ENCODE results near the gene CNOT4.
"Not testable (repeated sequence)": the region's sequence is repeated elsewhere in the genome, so short reads cannot be mapped to it uniquely, and the experiment has no call there.

CNOT4 gene

GRCh38 chr7:135359615-135360014, 150.3 kb downstream of the CNOT4 start:
- DNase-seq, result no peak

GRCh38 chr7:135355377-135356048, 154.4 kb downstream of the CNOT4 start:
- DNase-seq, result no peak

DNA sequence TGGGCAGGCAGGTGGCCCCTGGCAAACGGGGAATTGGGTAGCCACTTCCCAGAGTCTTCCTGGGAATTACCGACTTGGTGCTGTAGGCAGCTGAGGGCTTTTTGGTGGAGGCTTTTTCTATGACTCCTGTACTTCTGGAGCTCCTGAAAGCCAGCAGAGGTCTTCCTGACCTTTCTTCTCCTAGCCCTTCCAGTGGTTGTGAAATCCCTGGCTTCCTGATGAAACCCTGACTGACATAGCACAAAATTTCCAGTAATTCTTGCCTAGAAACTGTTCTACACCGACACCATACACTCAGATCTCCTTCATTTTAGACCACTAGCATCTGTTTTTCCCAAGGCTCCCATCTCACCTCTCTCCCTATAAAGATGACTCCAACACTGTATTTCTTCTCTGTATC, 156.1 kb downstream of the CNOT4 start:
- DNase-seq, result no peak

DNA sequence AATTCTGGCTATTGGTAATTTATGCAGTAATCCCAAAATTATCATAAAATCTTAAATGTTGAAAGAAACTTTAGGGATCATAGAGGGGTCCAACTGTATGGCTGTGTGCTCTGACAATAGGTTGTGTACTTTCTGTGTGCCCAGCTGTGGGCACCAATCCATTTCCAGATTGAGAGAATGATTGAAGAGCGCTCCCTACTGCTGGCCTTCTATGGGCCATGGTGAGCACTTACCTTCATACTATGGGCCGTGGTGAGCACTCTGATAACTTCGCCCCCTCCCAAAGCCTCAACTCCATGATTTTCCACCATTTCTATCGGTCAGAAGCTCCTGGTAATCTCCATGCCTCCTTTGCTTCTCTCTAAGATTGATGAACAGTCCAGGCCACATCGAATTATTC, 157.6 kb downstream of the CNOT4 start:
- no peak for DNase-seq

GRCh38 chr7:135351070-135351469, 158.8 kb downstream of the CNOT4 start:
- not testable (repeated sequence) for DNase-seq

DNA sequence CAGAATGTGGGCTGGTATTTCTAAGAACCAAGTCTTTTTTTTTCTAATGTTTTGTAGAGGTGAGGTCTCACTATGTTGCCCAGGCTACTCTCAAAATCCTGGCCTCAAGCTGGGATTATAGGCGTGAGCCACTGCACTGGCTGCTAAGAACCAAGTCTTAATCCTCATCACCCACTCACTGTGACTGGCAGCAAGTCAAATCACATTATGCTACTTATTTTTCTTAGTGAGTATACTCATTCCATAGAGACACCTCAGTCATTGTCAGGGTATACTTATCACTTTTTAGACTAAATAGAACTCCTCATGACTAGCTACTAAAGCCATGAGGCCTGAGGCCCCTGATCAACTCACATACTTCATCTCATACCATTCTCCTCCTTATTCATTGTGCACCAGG, 160.2 kb downstream of the CNOT4 start:
- DNase-seq, result no peak

DNA sequence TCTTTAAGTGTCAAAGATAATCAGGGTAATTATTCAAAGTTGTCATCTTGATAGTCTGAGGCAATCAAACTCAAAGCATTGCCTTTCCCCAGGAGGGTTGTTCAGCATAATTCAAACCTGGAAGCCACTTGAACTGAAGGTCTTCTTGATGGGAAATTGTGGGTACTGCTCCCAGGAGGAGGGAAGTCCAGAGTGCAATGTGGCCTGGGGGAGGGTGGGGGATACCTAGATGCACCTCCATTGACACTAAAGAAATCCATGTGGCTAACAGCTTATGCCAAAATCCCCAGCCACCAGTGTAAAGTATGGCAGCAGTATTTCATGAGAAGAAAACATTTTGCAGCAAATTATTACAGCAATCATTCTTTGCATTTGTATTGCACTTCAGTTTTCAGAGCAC, 161.4 kb downstream of the CNOT4 start:
- no peak for DNase-seq

DNA sequence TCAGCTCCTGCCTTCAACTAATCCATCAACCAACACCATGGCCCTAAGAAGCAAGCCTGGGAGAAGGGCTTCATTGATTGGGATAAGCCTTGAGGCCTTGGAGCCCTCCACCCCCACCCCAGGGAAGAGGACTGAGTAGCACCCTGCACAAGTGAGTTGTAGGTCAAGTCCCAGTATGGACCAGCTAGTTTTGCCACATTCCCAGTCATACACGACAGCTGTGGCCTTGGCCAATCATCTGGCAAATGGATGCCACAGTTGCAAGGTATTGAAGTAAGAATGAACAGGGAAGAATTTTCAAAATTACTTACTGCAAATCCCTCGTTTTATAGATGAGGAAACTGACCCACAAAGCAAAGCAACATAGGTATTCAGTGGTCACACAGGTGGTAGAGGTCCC, 166.5 kb downstream of the CNOT4 start:
- no peak for DNase-seq

- DNase-seq, result no peak
Measured at GRCh38 chr7:135342887-135343286, 167.0 kb downstream of the CNOT4 start.

DNA sequence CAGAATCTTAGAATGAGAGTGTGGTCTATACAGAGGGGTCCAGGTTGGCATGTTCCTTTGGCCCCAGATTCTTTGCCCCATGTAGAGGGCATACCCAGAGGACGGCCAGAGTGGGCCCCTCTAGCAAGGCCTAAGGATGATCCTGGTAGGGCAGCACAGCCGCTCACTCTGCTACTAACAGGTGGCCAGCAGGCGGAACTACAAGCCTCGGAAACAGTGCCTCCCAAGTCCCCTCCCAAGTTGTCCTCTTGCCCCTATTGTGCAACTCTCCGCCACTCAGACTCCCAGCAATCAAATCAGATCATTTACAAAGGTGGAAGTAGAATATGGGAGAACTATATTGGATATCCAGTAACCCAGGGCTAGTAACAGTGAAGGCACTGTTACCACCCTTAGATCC, 168.9 kb downstream of the CNOT4 start:
- no peak for DNase-seq

GRCh38 chr7:135337977-135338550, 171.8 kb downstream of the CNOT4 start:
- no peak for DNase-seq

- DNase-seq, result no peak
Measured at GRCh38 chr7:135337506-135337905, 172.4 kb downstream of the CNOT4 start.

- DNase-seq, result peak; percentile 48
Measured at GRCh38 chr7:135335628-135336139, 174.2 kb downstream of the CNOT4 start.

GRCh38 chr7:135334830-135335543, 174.9 kb downstream of the CNOT4 start:
- DNase-seq, result no peak

- no peak for DNase-seq
Measured at GRCh38 chr7:135333946-135334345, 176.0 kb downstream of the CNOT4 start.

GRCh38 chr7:135333200-135333599, 176.7 kb downstream of the CNOT4 start:
- no peak for DNase-seq

- DNase-seq, result no peak
Measured at GRCh38 chr7:135330088-135330487, 179.8 kb downstream of the CNOT4 start.

- no peak for DNase-seq
Measured at GRCh38 chr7:135328526-135328925, 181.4 kb downstream of the CNOT4 start.

DNA sequence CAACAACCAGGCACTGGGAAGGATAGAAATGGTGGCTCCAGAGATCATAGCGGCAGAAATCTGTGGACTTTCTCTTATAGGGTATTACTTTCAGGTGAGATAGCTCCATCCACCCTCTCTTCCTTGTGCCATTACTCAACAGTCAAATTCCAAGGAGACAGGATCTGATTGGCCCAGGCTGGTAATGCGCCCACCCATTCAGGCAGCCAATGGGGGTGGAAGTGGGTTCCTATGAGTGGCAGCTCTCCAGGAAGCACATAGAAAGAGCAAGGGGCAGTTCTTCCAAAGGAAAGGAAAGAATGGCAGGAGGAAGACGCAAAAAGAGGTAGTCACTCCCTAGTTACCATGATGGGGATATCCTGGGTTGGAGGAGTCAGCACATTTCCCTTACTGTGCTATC, 181.8 kb downstream of the CNOT4 start:
- DNase-seq, result no peak

DNA sequence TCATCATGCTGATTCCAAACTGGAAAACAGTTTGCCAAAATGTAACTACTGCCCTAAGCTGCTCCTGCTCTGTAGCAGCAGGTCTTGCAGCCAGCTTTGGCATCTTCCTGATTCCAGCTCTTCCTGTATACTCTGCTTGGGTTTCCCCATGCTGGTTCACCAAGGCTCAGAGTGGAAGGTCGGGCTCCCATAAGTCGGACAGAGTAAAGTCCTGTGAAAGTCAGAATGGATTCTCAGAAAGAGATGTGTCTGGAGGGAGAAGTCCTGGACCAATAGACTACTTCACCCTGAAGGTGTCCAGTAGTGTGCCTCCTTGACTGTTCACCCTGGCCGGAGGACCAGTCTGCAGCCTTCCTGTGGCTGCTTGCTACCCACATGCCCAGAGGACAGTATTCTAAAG, 182.4 kb downstream of the CNOT4 start:
- no peak for DNase-seq

DNA sequence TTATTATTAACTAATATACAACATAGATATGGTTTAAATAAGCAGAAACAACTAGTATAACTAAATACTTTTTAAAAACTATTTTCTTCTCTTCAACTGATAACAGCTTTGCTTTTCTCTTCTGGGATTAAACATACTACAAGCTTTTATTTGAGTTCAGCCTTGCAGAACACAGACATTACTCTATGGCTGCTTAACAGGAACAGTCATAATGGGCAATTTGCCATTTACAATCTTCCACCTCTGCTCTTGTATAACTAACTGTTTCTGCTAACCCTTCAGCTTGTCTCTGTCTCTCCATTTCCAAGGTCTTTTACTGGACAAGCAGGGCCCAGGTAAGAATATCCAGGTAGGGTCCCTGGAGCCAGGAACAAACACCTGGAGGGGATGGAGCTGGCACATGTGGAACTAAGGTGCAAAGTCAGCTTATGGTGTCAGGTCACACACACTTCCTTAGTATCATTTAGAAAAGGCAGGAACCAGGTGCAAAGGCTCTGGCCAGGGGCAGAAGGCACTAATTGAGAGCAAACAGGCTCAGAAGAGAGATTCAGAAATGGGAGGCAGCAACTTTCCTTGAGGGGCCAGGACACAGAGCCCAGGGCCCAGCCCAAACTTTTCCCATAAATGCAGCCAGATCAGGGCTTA, 183.1 kb downstream of the CNOT4 start:
- DNase-seq, result no peak

DNA sequence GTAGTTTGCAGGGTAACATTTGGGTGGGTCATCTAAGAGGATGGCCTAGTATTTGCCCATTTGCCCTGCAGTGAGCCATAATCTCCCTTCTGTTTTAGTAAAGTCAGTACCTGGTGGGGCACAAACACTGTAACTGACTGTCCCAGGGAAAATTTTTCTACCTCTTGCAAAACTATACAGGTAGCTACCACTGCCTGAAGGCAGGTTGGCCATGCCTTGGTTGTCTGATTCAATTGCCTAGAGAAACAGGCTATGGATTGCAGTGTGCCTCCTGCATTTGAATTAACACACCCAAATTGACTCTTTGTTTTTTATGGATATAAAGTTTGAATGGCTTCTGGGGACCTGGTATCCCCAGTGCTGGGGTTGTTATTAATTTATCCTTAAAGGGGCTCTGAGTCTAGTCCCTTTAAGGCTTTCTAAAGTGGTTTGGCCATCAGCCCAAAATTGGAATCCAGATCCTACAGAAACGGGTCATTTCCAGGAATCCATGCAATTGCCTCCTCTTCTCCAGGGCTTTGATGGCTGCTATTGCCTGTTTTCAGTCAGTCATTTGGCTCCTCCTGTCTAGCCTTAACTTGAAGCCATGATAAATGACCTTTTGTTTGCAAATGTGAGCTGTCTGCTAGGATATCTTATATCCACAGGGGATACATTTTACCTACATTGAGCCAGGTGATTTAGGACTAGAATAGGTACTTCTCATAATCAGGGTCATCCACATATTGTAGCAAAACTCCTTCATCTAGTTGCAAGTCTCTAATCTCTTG, 187.1 kb downstream of the CNOT4 start:
- no peak for DNase-seq

- DNase-seq, result no peak
Measured at GRCh38 chr7:135321556-135321955, 188.3 kb downstream of the CNOT4 start.

All from right hindlimb (tissue), 1 donor.